ENCODE measurements around the gene KMT2A.

KMT2A gene

DNA sequence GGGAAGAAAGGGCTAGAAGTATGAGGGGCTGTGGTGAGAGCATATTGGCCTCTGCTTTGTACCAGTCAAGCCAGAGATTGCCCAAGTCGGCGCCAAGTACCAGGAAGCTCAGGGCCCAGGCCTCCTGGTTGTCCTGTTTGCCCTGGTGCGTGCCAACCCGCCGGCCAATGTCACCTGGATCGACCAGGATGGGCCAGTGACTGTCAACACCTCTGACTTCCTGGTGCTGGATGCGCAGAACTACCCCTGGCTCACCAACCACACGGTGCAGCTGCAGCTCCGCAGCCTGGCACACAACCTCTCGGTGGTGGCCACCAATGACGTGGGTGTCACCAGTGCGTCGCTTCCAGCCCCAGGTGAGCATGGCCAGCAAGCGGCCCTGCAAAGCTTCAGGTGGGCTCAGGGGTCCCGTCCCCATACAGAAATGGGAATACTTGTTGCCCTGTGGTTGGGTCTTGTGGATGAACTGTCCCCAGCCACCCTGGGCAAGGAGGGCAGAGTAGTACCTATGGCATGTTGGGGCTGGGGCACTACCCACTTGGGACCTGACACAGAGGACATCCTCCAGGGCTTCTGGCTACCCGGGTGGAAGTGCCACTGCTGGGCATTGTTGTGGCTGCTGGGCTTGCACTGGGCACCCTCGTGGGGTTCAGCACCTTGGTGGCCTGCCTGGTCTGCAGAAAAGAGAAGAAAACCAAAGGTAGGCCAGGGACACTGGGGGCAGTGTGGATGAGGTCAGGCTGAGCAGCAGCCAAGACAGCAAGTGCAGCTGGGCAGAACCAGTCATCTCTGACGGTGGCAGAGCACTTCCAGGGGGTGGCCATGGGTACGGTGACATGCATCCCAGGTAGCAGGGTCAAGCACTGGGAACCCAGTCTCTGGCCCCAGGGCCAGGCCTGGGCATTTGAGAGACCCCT lies 96.8 kb downstream of the KMT2A start:
- Histone ChIP-seq H3K9me3 (ENCODE audit: insufficient read depth, low read length, severe bottlenecking) (no peaks in the 10 kb centered on the region), H3K4me2 (ENCODE audit: insufficient read depth, low read length) (no peak overlapping the region), H3K27me3 (ENCODE audit: insufficient read depth, low read length, poor library complexity) (peaks cover 6% of the 10 kb centered on the region), H3K4me1 (ENCODE audit: insufficient read depth, low read length) (peaks cover 37% of the 10 kb centered on the region), H2AFZ (ENCODE audit: low read depth, low read length) (no peak overlapping the region), H3K27ac (ENCODE audit: low read length) (no peak overlapping the region), H3K36me3 (ENCODE audit: insufficient read depth, low read length) (no peaks in the 10 kb centered on the region), H3K79me2 (ENCODE audit: insufficient read depth, low read length) (no peaks in the 10 kb centered on the region), H4K20me1 (ENCODE audit: insufficient read depth, low read length) (0 out of 2 replicates have a peak, but pooled peaks cover 4% of the 10 kb centered on the region), H3K4me3 (ENCODE audit: low read depth in 1 of 2, low read length in 2 of 2) (no peak overlapping the region), H3K9ac (ENCODE audit: low read depth, low read length) (no peak overlapping the region)
- TF ChIP-seq, protein P1, sequence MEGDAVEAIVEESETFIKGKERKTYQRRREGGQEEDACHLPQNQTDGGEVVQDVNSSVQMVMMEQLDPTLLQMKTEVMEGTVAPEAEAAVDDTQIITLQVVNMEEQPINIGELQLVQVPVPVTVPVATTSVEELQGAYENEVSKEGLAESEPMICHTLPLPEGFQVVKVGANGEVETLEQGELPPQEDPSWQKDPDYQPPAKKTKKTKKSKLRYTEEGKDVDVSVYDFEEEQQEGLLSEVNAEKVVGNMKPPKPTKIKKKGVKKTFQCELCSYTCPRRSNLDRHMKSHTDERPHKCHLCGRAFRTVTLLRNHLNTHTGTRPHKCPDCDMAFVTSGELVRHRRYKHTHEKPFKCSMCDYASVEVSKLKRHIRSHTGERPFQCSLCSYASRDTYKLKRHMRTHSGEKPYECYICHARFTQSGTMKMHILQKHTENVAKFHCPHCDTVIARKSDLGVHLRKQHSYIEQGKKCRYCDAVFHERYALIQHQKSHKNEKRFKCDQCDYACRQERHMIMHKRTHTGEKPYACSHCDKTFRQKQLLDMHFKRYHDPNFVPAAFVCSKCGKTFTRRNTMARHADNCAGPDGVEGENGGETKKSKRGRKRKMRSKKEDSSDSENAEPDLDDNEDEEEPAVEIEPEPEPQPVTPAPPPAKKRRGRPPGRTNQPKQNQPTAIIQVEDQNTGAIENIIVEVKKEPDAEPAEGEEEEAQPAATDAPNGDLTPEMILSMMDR (IDR thresholded peaks at IDR 0.05; ENCODE audit: borderline replicate concordance, extremely low read depth, low read length, poor library complexity, severe bottlenecking): no peak
- no peak for TF ChIP-seq EZH2 (IDR thresholded peaks at IDR 0.05; ENCODE audit: borderline replicate concordance, low read depth, low read length, severe bottlenecking)
- ATAC-seq (ENCODE audit: insufficient read depth, low read depth) (no peak), DNase-seq (no peak)

DNA sequence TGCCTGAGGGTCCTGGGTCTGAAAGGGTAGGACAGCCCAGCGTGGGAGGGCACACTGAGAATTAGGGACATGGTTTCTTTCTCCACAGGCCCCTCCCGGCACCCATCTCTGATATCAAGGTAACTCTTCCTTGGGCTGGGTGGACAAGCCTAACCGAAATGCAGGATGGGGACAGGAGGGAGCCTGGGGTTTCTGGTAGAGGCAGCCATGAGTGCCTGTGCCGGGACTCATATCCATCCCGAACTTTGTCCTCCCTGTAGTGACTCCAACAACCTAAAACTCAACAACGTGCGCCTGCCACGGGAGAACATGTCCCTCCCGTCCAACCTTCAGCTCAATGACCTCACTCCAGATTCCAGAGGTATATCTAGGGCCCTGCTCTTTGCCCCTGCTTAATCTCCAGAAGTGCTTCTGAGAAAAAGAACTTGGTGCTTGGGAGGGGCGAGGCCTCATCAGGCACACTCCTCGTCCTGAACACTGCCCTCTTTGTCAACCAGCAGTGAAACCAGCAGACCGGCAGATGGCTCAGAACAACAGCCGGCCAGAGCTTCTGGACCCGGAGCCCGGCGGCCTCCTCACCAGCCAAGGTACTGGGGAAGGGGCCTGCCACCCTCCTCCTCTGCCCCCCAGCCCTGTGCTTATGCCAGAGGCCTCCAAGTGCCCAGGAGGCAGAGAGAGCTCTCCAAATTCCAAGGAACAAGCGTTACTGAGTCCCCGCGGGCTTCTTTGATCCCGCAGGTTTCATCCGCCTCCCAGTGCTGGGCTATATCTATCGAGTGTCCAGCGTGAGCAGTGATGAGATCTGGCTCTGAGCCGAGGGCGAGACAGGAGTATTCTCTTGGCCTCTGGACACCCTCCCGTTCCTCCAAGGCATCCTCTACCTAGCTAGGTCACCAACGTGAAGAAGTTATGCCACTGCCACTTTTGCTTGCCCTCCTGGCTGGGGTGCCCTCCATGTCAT lies 97.8 kb downstream of the KMT2A start:
- no peak overlapping the region for H3K27ac ChIP-seq (ENCODE audit: low read length)
- no peak overlapping the region for H3K4me2 ChIP-seq (ENCODE audit: insufficient read depth, low read length)
- H3K4me1 ChIP-seq (ENCODE audit: insufficient read depth, low read length): peaks cover 32% of the 10 kb centered on the region
- no peaks in the 10 kb centered on the region for H3K36me3 ChIP-seq (ENCODE audit: insufficient read depth, low read length)
- peaks cover 6% of the 10 kb centered on the region for H3K27me3 ChIP-seq (ENCODE audit: insufficient read depth, low read length, poor library complexity)
- H4K20me1 ChIP-seq (ENCODE audit: insufficient read depth, low read length): no peaks in the 10 kb centered on the region
- no peak overlapping the region for H3K9ac ChIP-seq (ENCODE audit: low read depth, low read length)
- no peak overlapping the region for H2AFZ ChIP-seq (ENCODE audit: low read depth, low read length)
- no peak for ATAC-seq (ENCODE audit: insufficient read depth, low read depth)
- no peak overlapping the region for H3K4me3 ChIP-seq (ENCODE audit: low read depth in 1 of 2, low read length in 2 of 2)
- no peaks in the 10 kb centered on the region for H3K79me2 ChIP-seq (ENCODE audit: insufficient read depth, low read length)
- no peaks in the 10 kb centered on the region for H3K9me3 ChIP-seq (ENCODE audit: insufficient read depth, low read length, severe bottlenecking)
- DNase-seq: no peak
- TF ChIP-seq, protein P1 (IDR thresholded peaks at IDR 0.05; ENCODE audit: borderline replicate concordance, extremely low read depth, low read length, poor library complexity, severe bottlenecking): no peak
- no peak for TF ChIP-seq EZH2 (IDR thresholded peaks at IDR 0.05; ENCODE audit: borderline replicate concordance, low read depth, low read length, severe bottlenecking)

DNA sequence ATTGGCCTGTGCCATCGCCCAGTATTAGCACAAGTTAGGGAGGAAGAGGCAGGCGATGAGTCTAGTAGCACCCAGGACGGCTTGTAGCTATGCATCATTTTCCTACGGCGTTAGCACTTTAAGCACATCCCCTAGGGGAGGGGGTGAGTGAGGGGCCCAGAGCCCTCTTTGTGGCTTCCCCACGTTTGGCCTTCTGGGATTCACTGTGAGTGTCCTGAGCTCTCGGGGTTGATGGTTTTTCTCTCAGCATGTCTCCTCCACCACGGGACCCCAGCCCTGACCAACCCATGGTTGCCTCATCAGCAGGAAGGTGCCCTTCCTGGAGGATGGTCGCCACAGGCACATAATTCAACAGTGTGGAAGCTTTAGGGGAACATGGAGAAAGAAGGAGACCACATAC lies 99.0 kb downstream of the KMT2A start:
- Histone ChIP-seq H3K9ac (ENCODE audit: low read depth, low read length) (no peak overlapping the region), H3K27me3 (ENCODE audit: insufficient read depth, low read length, poor library complexity) (peaks cover 4% of the 10 kb centered on the region), H3K4me2 (ENCODE audit: insufficient read depth, low read length) (no peak overlapping the region), H3K4me3 (ENCODE audit: low read depth in 1 of 2, low read length in 2 of 2) (no peak overlapping the region), H3K36me3 (ENCODE audit: insufficient read depth, low read length) (no peaks in the 10 kb centered on the region), H3K9me3 (ENCODE audit: insufficient read depth, low read length, severe bottlenecking) (no peaks in the 10 kb centered on the region), H4K20me1 (ENCODE audit: insufficient read depth, low read length) (no peaks in the 10 kb centered on the region), H3K27ac (ENCODE audit: low read length) (no peak overlapping the region), H3K4me1 (ENCODE audit: insufficient read depth, low read length) (peaks cover 20% of the 10 kb centered on the region), H3K79me2 (ENCODE audit: insufficient read depth, low read length) (no peaks in the 10 kb centered on the region), H2AFZ (ENCODE audit: low read depth, low read length) (no peak overlapping the region)
- DNase-seq (no peak), ATAC-seq (ENCODE audit: insufficient read depth, low read depth) (no peak)
- TF ChIP-seq, protein P1 (IDR thresholded peaks at IDR 0.05; ENCODE audit: borderline replicate concordance, extremely low read depth, low read length, poor library complexity, severe bottlenecking): no peak
- no peak for TF ChIP-seq EZH2 (IDR thresholded peaks at IDR 0.05; ENCODE audit: borderline replicate concordance, low read depth, low read length, severe bottlenecking)

Data from DND-41 (cell line).